ENCODE data around the gene CMC4.

DNA sequence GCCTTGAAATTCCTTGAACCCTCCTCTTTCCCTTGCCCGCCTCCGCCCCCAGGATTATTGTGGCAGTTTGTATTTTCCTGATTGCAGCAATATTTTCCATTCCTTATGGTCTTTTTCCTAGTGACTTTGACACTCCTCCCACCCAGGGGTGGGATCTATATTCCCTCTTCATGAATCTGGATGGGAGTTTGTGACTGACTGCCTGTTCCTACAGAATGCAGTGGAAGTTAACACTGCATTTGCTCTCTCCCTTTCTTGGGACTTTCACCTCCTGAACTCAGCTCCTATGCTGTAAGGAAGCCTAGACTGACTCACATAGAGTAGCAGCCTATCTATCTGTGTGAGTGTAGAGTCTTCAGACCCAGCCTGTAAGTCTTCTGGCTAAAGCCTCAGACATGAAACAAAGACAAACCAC, 42.1 kb downstream of the CMC4 start:
- TF ChIP-seq POLR2AphosphoS5 (IDR thresholded peaks at IDR 0.05; ENCODE audit: low read depth, low read length) (no peak), POLR2A (IDR thresholded peaks at IDR 0.05; ENCODE audit: low read depth, low read length) (no peak)

Data from GM12892 (cell line).